OCI-LY1 (cell line): ENCODE data around the gene ME1.

Experiments used
- H2AFZ ChIP-seq: fragments of 200-600 bp; sonication (generic), shearing (Covaris generic); 2 replicates; pipeline ENCODE4 v1.6.0; 2014; ENCODE audit warnings: antibody characterized with exemption, mild to moderate bottlenecking, low read length
- H3F3A ChIP-seq: fragments of 200-600 bp; sonication (generic), shearing (Covaris generic); 2 replicates; pipeline ENCODE4 v1.6.0; 2014; ENCODE audit warnings: mild to moderate bottlenecking, antibody characterized with exemption, low read length, moderate library complexity; ENCODE audit not compliant: insufficient read depth
- H3K27ac ChIP-seq: fragments of 200-600 bp; sonication (generic); 2 replicates; pipeline ENCODE4 v1.5.1; 2014; ENCODE audit warnings: low read length, mixed run types, mild to moderate bottlenecking, low read depth; ENCODE audit not compliant: poor library complexity, severe bottlenecking
- H3K27me3 ChIP-seq: fragments of 200-600 bp; sonication (generic); 2 replicates; pipeline ENCODE4 v1.6.0; 2014; ENCODE audit warnings: antibody characterized with exemption, mild to moderate bottlenecking, low read length, moderate library complexity; ENCODE audit not compliant: insufficient read depth
- H3K36me3 ChIP-seq: fragments of 200-600 bp; sonication (generic); 2 replicates; pipeline ENCODE4 v1.6.1; 2014; ENCODE audit warnings: mild to moderate bottlenecking, antibody characterized with exemption, low read length, moderate library complexity, mixed read lengths; ENCODE audit not compliant: insufficient read depth
- H3K4me1 ChIP-seq: fragments of 200-600 bp; sonication (generic); 2 replicates; pipeline ENCODE4 v1.5.1; 2014; ENCODE audit warnings: mild to moderate bottlenecking, low read length, moderate library complexity; ENCODE audit not compliant: insufficient read depth, severe bottlenecking
- H3K4me2 ChIP-seq: fragments of 200-600 bp; sonication (generic), shearing (Covaris generic); 2 replicates; pipeline ENCODE4 v1.6.1; 2014; ENCODE audit warnings: low read length
- H3K4me3 ChIP-seq: fragments of 200-600 bp; sonication (generic); 2 replicates; pipeline ENCODE4 v1.5.1; 2014; ENCODE audit warnings: low read length, low read depth, mild to moderate bottlenecking, mixed read lengths; ENCODE audit not compliant: poor library complexity, severe bottlenecking
- H3K79me2 ChIP-seq: fragments of 200-600 bp; shearing (Covaris generic); 2 replicates; pipeline ENCODE4 v1.6.1; 2016; ENCODE audit warnings: mixed run types, low read length, mixed read lengths; ENCODE audit not compliant: insufficient read depth
- H3K9ac ChIP-seq: fragments of 200-600 bp; sonication (generic), shearing (Covaris generic); 2 replicates; pipeline ENCODE4 v1.6.1; 2014; ENCODE audit warnings: mild to moderate bottlenecking, low read length, mixed read lengths
- H3K9me2 ChIP-seq: fragments of 200-600 bp; sonication (generic), shearing (Covaris generic); 2 replicates; pipeline ENCODE4 v1.6.1; 2014; ENCODE audit warnings: low read depth, mild to moderate bottlenecking, low read length, mixed read lengths
- H3K9me3 ChIP-seq: fragments of 200-600 bp; shearing (Covaris generic); 2 replicates; pipeline ENCODE4 v1.6.1; 2014; ENCODE audit warnings: low read length, mixed read lengths
- H4K20me1 ChIP-seq: fragments of 200-600 bp; sonication (generic), shearing (Covaris generic); 2 replicates; pipeline ENCODE4 v1.6.0; 2016; ENCODE audit warnings: mild to moderate bottlenecking, low read length; ENCODE audit not compliant: insufficient read depth
- EZH2 ChIP-seq: fragments of 200-600 bp; sonication (generic), shearing (Covaris generic); IDR thresholded peaks from 2 replicates; pipeline ENCODE4 v1.8.0; 2017; ENCODE audit warnings: borderline replicate concordance, mixed run types, mild to moderate bottlenecking, antibody characterized with exemption, low read length, moderate library complexity, mixed read lengths
- TF ChIP-seq, protein P1 (sequence below): fragments of 200-600 bp; sonication (generic), shearing (Covaris generic); IDR thresholded peaks from 2 replicates; pipeline ENCODE4 v1.5.1; 2017; ENCODE audit warnings: mild to moderate bottlenecking, antibody characterized with exemption, low read length, moderate library complexity, mixed read lengths

Gene ME1

DNA sequence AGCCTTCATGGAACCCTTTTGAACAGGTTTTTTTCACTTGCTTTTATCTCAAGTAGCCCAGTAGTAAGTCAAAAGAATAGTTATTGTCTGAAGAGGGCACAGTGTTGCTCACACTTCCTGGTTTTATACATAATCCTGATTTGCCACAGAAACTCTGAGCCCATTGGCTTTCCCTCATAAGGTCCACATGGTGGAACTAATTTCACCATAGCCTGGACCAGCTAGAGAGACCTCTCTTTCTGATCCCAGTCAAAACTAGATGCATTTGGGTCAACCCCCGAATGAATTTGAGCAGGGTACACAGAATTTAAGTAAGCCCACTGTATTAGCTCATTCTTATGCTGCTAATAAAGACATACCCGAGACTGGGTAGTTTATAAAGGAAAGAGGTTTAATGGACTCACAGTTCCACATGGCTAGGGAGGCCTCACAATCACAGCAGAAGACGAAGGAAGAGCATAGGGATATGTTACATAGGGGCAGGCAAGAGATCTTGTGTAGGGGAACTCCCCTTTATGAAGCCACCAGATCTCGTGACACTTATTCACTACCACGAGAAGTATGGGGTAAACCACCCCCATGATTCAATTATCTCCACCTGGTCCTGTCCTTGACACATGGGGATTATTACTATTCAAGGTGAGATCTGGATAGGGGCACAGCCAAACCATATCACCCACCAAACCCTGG, 231.5 kb downstream of the ME1 start:
- H3K4me3 ChIP-seq = no peak overlapping the region
- TF ChIP-seq EZH2 = no peak
- TF ChIP-seq, protein P1, sequence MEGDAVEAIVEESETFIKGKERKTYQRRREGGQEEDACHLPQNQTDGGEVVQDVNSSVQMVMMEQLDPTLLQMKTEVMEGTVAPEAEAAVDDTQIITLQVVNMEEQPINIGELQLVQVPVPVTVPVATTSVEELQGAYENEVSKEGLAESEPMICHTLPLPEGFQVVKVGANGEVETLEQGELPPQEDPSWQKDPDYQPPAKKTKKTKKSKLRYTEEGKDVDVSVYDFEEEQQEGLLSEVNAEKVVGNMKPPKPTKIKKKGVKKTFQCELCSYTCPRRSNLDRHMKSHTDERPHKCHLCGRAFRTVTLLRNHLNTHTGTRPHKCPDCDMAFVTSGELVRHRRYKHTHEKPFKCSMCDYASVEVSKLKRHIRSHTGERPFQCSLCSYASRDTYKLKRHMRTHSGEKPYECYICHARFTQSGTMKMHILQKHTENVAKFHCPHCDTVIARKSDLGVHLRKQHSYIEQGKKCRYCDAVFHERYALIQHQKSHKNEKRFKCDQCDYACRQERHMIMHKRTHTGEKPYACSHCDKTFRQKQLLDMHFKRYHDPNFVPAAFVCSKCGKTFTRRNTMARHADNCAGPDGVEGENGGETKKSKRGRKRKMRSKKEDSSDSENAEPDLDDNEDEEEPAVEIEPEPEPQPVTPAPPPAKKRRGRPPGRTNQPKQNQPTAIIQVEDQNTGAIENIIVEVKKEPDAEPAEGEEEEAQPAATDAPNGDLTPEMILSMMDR = no peak
- H3K9me2 ChIP-seq = no peaks in the 10 kb centered on the region
- no peaks in the 10 kb centered on the region for H3K9me3 ChIP-seq
- peaks cover 6% of the 10 kb centered on the region for H3K4me1 ChIP-seq
- no peaks in the 10 kb centered on the region for H3K79me2 ChIP-seq
- no peaks in the 10 kb centered on the region; the same call in 1 of the 2 replicates for H3K36me3 ChIP-seq
- no peaks in the 10 kb centered on the region; the same call in 1 of the 2 replicates for H3F3A ChIP-seq
- no peak overlapping the region for H2AFZ ChIP-seq
- H4K20me1 ChIP-seq = no peaks in the 10 kb centered on the region
- H3K9ac ChIP-seq = no peak overlapping the region
- H3K27me3 ChIP-seq = no peaks in the 10 kb centered on the region
- no peak overlapping the region for H3K4me2 ChIP-seq
- H3K27ac ChIP-seq = no peak overlapping the region

DNA sequence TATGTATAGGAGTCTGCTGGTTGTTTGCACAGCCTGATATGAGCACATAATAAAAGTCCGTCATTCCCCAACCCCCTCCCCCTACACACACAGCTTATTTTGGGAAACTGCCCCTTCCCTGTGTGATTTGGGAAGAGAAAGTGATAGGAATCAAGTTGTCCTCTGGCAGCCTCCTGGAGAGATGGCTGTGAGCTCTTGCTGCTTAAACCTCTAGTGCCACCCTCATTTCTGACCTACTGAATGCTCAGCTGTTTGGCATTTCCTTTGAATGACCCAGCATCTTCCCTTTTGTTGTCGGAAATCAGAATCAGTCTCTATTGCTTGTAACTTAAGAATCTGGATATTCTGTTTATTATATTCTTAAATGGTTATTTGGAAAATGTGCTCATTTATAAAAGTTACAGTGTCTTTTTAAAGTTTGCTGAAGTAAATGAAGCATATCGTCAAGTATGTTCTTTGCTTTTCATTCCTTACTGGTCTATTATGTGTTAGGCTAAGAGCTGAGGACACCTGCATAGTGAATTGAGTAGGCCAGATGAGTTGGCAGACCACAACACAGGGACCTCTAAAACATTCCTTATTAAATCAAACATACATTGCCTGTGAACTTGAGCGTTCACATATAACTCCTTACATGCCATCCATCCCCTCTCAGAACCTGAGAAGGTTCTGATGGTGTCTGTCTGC, 232.2 kb downstream of the ME1 start:
- peaks cover 13% of the 10 kb centered on the region for H3K4me1 ChIP-seq
- no peaks in the 10 kb centered on the region for H3K9me3 ChIP-seq
- H3K4me3 ChIP-seq = no peak overlapping the region
- no peak overlapping the region for H3K9ac ChIP-seq
- no peaks in the 10 kb centered on the region for H3K79me2 ChIP-seq
- no peaks in the 10 kb centered on the region; the same call in 1 of the 2 replicates for H3K36me3 ChIP-seq
- no peaks in the 10 kb centered on the region for H4K20me1 ChIP-seq
- no peak overlapping the region for H3K4me2 ChIP-seq
- no peaks in the 10 kb centered on the region; the same call in 1 of the 2 replicates for H3F3A ChIP-seq
- TF ChIP-seq, protein P1 = no peak
- no peak for TF ChIP-seq EZH2
- no peaks in the 10 kb centered on the region for H3K9me2 ChIP-seq
- no peak overlapping the region for H3K27ac ChIP-seq
- no peak overlapping the region for H2AFZ ChIP-seq
- H3K27me3 ChIP-seq = no peaks in the 10 kb centered on the region

DNA sequence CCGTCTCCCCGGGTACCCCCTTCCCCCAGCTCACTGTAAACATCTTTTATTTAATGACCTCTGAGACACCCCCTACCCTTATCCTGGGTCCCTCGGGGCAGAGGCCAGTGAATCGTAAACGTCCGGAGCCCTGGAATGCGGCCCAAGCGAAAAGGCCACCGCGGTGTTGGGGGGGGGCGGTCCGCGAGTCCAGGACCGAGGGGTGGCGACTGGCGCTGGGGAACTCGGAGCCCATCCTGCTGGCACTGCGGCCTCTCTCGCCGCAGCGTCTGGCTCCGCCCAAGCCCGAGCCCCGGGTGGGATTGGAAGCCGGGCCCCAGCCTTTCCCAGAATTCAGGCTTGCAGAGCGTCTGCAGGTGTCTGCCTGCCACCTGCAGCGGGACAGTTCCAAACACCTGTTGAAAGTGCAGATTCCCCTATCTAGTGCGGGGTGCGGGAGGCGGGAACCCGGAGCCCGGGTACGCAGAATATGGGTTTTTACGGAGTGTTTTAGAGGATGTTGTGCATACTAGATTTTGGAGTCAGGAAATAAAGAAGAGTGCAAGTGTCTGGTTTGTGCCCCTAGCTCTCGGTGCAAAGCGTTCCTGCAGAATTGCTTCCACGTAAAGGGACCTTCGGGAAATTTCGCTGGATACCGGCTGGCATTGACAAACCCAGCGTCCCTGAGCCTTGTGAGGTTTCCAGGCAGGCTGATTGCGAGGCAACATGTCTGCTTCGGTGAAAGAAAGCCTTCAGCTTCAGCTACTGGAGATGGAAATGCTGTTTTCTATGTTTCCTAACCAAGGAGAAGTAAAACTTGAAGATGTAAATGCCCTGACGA, 236.9 kb downstream of the ME1 start:
- no peaks in the 10 kb centered on the region for H3K9me2 ChIP-seq
- no peaks in the 10 kb centered on the region for H4K20me1 ChIP-seq
- peaks cover 6% of the 10 kb centered on the region for H3K79me2 ChIP-seq
- peaks cover 29% of the 10 kb centered on the region for H3K4me1 ChIP-seq
- TF ChIP-seq, protein P1 = no peak
- TF ChIP-seq EZH2 = no peak
- H2AFZ ChIP-seq = peak overlapping the region; percentile 74
- H3K27me3 ChIP-seq = no peaks in the 10 kb centered on the region
- no peaks in the 10 kb centered on the region for H3K9me3 ChIP-seq
- H3K4me2 ChIP-seq = peak overlapping the region; percentile 92
- peak overlapping the region; percentile 94 for H3K4me3 ChIP-seq
- H3F3A ChIP-seq = no peaks in the 10 kb centered on the region; the same call in 1 of the 2 replicates
- peaks cover 20% of the 10 kb centered on the region for H3K36me3 ChIP-seq
- H3K9ac ChIP-seq = peak overlapping the region; percentile 84
- H3K27ac ChIP-seq = no peak overlapping the region
